ENCODE results near the gene NPAS3.

NPAS3 gene

DNA sequence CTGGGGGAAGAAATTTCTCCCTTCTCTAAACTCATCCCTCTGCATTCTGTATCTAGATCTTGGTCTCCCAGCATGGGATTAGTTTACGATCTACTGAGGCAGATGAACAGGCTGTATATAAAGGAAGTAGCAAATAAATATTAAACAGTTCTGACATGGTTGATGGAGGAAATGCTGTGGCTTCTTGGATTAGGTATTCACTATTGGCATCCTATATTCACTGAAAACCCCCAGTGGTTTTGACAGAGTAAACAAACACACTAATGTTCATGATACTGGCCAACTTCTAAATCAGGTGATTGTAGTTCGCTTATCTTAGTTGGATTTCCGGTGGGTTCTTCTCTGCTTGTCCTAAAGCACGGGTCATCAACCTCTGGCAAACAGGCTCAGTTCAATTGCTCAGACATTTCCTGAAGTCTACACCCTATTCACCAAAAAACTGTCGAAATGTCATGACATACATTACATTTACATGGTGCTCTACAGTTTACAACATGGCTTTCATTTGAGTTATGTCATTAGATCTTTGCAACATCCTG lies 578.3 kb downstream of the NPAS3 start:
- no peak for DNase-seq (ENCODE audit: low spot score)

DNA sequence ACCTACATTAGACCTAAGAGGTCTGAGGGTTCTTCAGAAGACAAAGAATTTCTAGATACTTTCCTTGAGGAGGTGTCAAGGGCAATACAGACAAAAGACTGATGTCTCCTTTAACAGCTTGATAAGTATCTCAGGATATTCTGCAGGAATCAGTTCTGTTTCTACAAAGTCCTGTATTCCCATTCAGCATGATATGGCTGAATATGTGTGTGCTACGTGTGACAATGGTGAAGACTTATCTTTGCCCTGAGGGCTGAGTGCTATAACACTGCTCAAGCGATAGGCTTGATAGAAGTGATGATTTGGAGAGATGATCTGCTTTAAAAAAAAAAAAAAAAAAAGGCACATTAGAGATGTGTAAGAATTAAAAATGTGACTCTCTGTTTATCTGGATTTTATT lies 582.5 kb downstream of the NPAS3 start:
- no peak for DNase-seq (ENCODE audit: low spot score)

DNA sequence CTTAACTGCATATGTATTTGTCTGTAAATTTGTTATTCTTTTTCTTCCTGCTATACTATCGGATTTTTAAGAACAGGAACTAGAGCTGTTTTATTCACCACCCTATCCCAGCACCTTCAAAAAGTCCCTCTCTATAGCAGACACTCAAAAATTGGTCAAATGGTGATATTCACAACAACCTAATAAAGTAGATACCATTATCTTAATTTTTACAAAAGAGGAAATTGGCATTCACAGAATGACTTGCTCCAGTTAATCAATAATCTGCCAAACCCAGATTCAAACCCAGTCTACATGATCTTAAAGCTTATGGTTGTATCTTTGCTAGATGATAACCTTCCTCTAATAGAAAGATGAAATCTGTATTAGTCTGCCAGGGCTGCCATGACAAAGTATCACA lies 585.6 kb downstream of the NPAS3 start:
- no peak for DNase-seq (ENCODE audit: low spot score)

DNA sequence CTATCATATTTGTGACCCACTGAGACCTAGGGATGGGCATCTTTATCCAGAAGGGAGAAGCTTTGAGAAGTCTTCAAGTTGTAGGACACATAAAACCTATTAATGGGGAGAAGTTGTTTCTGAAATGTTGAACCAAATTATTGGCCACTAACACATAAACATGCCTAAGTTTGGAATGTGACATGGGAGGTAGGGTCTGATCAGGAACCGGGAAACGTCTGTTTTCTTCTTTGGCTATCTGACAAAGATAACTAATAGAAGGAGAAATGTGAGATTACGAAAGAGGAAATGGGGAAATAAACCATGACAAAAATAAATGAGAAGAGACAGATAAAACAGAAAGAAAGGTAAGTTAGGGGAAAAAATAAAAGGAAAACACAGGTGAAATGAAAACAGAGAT lies 586.9 kb downstream of the NPAS3 start:
- no peak for DNase-seq (ENCODE audit: low spot score)

DNA sequence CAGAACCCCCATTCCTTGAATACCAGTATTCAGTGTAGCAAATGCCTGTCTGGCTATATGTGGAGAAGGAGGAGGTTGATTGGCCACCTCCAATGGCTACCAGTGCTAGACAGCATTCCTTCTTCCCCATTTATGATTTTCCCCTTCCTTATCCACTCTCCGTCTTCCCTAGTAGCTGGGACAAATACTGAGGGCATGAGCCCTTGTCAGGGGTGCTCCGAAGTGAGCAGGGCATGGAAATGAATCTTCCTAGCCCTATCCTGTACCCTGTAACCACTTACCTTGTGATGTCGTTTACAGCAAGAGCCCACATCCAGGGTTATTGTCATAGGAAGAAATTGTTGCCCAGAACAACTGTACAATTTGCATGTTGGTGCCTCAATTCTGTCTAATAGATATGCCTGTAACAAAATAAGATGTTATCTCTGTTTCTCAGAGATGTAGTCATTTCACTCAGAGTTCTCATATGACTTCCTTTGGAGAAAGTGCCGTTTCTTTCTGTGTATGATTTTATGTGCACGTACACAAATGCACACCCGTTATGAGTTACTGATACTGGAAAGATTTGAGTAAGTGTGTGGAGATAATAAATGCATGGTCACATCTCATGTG lies 588.5 kb downstream of the NPAS3 start:
- DNase-seq (ENCODE audit: low spot score): no peak

DNA sequence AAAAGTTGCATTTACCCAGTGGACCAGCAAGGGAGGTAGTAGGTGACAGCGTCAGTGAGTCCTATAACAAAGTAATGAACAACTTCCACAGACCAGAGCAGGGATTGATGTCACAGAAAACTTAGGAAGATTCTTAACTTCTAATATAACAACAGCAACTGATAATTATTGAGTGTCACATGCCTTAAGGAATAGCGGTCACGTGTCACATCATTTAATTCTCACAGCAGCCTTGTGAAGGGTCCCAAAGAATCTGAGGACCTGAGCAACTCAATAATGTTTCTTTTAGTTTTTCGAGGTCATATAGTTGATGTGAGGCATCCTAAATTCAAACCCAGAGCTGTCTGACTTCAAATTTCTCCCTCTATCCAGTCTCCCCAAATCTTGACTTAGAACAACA lies 590.0 kb downstream of the NPAS3 start:
- no peak for DNase-seq (ENCODE audit: low spot score)

DNA sequence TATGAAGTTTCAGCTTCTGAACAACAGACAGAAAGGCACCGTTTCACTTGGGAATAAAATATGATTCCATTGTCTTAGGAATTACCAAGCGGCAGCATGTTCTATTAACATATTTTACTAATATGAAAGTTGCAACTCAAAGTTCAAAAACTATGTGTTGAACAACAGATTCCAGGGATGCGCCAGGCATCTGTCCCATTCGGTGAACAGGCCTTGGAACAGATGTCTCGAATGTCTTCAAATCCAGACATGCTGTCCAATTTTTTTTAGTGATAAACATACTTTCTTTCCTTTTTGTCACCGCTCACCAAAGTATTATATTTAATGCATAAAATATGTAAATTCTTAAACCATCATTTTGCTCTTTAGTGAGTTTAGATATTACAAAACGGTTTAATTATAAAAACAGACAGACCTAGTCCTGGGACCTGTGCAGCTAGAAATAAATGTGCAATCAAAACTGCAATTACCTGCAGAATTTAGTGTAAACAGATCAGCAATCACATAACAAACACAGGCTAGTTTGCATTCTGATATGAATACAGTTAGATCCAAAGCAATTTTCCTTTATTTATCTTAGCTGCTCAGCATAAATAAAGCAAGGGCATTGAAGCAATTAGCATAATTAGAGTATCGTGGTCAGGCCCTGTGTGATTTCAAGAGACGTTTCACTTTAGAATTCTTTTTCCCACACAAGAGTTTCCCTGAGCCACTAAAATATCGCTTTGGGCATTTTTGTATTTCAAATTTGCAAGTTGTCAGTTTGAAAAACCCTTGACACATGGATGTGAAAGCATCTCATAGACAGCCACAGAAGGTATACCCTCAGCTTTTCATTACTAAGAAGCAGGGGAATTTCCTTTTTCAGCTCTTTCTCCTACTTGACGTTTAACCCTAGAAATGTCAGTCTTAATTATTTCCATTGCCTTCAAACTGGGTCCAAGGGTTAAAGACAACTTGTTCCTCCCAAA lies 591.4 kb downstream of the NPAS3 start:
- no peak for DNase-seq (ENCODE audit: low spot score)

DNA sequence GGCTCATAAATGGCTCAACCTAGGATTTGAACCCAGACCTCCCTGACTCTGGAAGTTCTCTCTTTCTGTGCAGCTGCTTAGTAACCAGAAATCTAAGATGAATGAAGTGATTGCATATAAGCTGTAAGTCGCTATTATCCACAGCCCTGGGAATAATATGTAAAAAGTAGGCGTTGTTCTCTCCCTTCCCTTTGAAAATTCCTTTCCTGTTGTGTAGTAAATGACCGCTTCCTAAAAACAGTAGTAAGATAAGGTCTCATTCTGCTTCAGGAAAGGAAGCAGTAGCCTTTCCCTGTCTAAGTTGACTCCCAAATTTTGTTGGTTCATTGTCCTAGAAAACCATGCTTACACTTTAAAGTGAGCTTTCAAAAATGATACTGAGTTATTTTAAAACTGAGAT lies 593.9 kb downstream of the NPAS3 start:
- no peak for DNase-seq (ENCODE audit: low spot score)

DNA sequence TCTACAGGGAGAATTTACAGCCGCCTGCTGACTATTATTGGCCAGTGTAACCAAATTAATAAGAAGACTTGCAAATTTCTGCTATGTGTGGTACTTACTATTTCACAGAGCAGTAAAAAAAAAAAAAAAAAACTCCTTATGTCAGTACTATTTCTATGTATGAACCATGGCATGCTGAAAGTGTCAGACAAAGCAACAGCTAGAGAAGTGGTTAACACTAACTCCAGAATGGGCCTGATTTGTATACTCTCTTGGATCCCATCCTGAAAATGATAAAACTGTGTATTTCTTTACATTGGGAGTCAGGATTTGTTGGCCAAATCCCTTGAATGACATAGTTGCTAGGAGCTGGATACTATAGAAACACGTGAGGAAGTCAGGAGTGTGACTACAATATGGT lies 595.4 kb downstream of the NPAS3 start:
- DNase-seq (ENCODE audit: low spot score): no peak

DNA sequence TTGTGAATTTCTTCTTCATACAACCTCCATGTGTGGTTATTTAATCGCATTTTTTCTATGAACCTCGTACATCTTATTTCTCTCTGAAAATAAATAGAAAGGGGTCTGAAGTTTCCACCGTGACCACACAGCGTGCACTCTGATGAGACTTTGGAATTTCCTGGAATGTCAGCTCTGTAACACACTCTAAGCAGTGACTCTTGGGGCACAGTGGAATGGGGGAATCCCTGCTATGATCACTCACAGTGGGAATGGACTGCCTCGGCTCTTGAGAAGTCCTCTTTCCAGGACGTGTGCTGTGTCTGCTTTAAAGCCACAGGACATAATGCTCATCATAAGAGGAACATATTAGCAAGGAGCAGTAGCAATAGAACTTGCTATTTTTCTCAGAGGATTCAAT lies 596.0 kb downstream of the NPAS3 start:
- no peak for DNase-seq (ENCODE audit: low spot score)

DNA sequence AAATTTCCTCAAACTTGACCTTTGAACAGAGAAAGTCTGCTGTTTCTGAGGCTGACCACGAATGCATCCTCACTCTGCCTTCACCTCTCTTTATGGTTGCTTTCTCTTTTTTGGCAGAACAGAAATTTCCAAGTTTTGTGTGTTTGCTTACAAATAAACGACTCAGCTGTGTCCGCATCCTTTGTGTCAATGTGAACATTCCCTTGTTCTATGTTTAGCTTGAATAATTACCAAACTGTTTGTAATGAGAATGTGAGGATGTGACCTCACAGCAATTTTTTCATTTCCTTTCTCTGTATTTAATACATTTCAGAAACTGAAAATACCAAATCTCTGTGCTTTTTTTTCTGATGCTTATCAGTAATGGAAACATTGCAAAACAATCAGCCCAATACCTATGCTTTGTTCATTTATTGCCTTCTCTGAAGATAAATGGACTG lies 601.3 kb downstream of the NPAS3 start:
- no peak for DNase-seq (ENCODE audit: low spot score)

DNA sequence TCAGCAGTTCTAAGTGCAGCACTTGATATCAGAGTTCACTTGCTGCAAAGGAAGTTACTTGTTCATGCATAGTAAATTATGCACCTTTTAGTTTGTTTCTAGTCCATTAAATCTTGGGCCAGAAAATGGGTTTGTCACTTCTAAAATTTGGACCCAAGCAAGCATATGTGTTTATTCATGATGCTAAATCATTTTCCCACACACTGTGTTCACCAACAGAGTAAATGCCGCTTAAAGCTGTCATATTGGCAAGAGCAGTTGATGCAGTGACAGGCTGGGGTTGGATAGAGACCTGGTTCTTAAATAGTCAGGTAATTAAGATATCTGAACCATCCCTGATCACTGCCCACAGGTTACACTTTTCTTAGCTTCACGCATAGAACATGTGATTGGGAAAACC lies 602.5 kb downstream of the NPAS3 start:
- no peak for DNase-seq (ENCODE audit: low spot score)

DNA sequence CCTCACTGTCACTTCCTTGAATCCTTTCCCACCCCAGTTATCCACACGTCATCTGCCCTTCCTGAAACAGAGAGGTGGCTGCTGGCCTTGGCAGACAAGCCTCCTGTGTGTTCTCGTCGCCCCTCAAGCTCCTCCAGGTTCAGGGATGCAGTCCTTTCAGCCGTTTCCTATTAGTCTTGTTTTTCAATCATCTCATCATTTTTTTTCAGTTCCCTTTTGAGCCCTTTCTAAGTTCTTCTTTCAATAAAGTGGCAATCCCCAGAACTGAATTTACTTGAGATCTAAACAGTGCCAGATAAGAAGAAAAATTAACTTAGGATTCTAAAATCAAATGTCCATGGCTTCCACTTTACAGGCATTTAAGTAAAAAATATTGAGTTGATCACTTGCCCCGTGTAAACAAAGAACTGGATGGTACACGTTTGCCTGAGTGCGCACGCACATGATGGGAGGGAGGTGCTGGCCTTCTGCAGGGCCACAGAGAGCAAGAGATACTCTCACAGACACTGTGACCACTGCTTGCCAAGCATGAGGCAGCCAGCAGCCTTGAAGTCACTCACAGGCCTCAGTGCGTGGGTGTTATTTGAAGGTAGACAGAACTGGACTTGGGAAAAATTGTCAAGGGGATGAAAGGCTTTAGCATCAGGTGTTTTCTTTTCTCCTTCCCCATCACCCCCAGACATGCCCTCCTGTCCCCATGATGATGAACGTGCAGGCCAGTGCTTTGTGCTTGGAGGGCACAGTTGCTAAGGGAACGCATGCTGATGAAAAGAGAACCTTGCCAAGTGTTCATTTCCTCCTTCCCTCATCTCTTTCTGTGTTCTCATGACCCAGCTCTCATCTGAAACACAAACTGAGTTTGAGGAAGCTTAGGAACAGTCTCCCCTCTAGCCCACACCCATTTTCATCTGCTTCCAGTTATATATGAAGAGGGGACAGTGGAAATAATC lies 603.9 kb downstream of the NPAS3 start:
- no peak for DNase-seq (ENCODE audit: low spot score)

DNA sequence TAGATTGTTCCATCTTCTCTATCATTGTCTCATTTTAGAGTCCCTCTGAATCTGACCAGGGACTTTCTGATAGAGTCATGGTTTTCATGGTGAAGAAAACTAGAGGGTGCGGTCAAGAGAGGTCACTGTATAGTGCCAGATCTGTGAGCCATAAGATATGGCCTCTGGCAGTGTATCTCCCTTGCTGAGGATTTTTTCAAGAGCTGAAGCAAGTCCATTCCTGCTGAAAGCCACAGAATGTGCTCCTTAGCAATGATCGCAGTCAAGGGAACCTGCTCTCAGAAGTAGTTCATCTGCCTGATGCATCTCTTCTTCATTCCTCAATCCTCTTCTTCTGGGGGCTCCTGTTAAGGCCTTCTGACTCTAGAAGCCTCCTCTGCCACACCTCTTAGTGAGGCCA lies 607.0 kb downstream of the NPAS3 start:
- DNase-seq (ENCODE audit: low spot score): no peak

DNA sequence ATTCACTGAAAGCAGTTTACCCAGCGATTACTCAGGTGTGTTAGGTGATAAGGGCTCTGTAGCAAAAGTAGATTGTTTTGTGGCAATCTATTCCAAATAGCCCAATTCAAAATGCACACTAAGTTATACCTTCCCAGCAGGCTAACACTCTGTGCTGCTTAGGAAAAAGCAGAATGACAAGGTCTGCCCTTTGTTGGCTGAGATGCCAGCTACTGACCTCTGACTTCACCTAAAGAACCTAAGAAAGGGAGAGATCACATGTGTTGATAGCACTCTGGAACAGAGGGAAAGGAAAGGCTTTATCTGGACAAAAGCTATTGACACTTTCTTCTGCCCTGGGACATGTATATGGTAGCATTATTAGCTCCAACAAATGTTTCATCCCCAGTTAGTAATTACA lies 609.9 kb downstream of the NPAS3 start:
- no peak for DNase-seq (ENCODE audit: low spot score)

DNA sequence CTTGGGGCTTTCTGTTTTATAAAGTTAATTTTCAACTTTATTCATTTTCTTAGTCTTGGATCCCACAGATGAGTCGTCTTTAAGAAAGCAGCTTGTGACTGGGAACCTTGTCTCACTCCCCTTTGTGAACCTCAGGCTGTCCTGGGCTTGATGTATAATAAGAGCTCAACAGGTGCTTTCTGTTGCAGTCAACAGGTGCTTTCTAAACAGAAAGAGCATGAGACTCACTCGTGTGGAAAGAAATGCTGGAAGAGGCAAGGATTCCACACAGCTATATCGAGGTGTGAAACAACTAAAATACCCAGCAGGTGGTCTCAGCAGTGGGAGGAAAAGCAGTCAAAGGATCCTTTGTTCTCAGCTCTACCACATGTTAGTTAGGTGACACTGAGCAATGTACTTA lies 613.3 kb downstream of the NPAS3 start:
- DNase-seq (ENCODE audit: low spot score): no peak

DNA sequence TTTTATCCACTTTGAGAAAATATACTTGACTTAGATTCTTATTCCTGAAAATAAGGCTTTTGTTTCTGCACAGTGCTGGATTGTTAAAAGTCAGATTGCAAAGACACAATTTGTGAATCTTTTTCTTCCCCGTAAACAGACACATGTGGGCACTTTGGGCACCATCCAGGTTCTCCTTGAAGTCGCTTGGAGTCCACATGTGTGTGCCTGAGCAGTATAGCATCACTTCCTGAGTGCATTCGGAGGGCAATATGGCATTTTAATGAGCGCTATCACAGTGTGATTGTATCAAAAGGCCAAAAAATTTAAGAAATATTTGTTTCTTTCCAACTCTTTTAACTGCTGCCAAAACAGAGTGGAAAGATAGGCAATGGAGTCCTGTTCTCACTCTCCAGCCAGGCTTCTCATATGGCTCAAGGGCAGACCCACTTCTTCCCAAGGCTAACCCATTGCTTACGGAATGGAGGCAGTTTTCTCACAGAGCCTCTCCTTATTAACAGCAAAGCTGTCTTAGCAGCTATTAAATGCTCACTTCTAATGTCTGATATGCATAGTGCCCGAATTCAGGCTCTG lies 615.1 kb downstream of the NPAS3 start:
- DNase-seq (ENCODE audit: low spot score): no peak

DNA sequence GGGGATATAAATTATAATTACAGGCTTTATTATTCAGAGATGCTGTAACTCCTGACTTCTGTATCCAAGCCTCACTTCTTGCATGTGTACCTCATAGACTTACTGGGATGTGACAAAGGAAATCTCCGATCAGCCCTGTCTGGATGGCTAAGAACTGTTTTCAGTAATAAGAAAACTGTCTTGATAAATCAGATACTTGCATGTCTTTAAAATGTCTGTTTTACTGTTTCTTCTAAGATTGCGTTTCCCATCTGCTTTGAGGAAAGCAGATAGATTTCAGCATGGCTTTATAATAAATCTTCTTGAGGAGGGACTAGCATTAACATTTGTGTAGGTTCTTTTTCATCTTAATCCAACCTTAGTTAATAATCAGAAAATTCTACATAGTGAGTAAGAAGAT lies 616.3 kb downstream of the NPAS3 start:
- DNase-seq (ENCODE audit: low spot score): no peak

DNA sequence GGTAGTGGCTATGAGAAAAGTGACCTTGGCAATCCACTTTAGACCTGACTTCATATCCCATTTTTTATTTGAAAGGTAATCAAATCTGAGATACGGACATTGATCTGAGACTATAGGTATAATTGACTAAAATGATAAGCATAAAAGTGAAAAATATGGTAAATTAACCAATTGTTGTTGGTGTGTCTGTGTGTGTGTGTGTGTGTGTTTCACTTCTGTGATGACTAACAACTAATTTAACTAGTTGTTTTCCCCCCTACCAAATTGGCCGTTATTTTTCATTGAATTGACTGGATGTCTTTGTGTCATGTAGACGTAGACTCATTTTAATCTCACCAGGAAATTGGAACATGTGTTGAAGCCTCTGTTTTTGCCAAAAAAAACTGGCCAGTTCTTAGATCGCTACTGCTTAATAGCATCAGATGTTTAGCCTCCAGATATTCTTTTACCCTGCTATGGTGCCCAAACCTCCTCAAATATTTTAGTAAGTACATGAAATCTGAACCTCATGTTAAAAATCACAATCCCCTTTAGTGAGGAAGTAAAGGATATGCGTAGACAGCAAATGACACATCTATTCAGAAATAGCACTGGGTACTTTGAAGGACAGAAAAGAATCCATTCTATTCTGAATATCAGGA lies 617.2 kb downstream of the NPAS3 start:
- no peak for DNase-seq (ENCODE audit: low spot score)

DNA sequence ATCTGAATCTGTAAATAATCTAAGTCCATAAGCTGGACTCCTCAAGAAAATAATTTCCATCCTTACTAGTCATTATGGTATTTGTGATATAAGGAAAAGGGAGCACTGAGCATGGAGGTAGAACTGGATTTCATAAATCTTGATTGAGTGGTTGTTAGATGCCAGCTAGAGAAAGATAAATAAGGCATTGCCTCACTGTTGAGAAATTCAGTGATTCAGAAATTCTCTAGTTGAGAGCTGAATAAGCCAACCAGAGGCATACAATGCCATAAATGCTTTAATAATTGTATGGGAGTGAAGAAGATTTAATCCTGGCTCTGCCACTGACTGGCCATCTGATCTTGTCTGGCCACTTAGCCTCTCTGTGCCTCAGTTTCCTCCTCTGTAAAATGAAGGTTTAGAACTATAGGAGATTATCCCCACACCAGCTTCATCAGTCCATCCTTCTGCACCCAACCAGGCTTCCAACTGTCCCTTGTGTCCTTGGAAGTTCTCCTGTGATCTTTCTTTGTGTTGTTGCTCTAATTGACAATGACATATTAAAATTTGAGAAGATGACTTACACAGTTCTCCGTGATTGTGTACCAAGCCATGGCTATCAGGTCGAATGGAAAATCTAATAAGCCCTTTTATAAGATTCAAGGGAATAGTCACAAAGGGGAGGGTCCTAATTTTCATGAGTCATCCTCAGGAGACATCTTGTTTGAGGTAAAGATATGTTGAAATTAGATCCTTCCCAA lies 617.9 kb downstream of the NPAS3 start:
- no peak for DNase-seq (ENCODE audit: low spot score)
